Natural killer cell (primary cell): Measurements from ENCODE around the gene C1QB. TPM values are rescaled to one million over a fixed set of nuclear protein-coding genes. Genes with fewer than 3 reads are reported as not detected.

ENCODE experiments used
- ATAC-seq, 3 donors: fragments of 150-1000 bp in 2 of 3; fragments of 200-7000 bp in 1 of 3; cut with Tn5 transposase; 1 replicate in 1 of 3; 2 replicates in 2 of 3; pipeline ENCODE4 v1.10.0; 2021; ENCODE audit warnings: mild to moderate bottlenecking in 2 of 3, moderate library complexity in 2 of 3
- DNase-seq, 2 donors: peaks; one replicate each; pipeline versions ENCODE4 v3.0.0 to v3.0.0-alpha.2; 2013 to 2021; ENCODE audit warnings: mixed read lengths in 1 of 2
- H3K27ac ChIP-seq: one replicate; pipeline ENCODE4 v1.5.1; 2013; ENCODE audit warnings: mild to moderate bottlenecking, low read length
- H3K27me3 ChIP-seq: one replicate; pipeline ENCODE4 v1.6.1; 2013; ENCODE audit warnings: low read length; ENCODE audit not compliant: control insufficient read depth, insufficient read depth
- H3K36me3 ChIP-seq: one replicate; pipeline ENCODE4 v1.6.1; 2013; ENCODE audit warnings: low read length; ENCODE audit not compliant: control insufficient read depth, insufficient read depth
- H3K4me1 ChIP-seq: one replicate; pipeline ENCODE4 v1.6.1; 2013; ENCODE audit warnings: low read length; ENCODE audit not compliant: control insufficient read depth, insufficient read depth
- H3K4me3 ChIP-seq: one replicate; pipeline ENCODE4 v1.5.1; 2013; ENCODE audit warnings: low read length
- H3K9me3 ChIP-seq: one replicate; pipeline ENCODE4 v1.6.1; 2013; ENCODE audit warnings: low read length; ENCODE audit not compliant: control insufficient read depth, insufficient read depth
- H3K27ac Mint-ChIP-seq, 2 donors: one replicate each; pipeline ENCODE4 v1.8.0; 2022; ENCODE audit warnings: mild to moderate bottlenecking in 2 of 2, mixed read lengths in 2 of 2, moderate library complexity in 1 of 2
- H3K27me3 Mint-ChIP-seq, 2 donors: one replicate each; pipeline ENCODE4 v1.8.0; 2022; ENCODE audit warnings: low read depth in 2 of 2, mixed read lengths in 2 of 2
- H3K36me3 Mint-ChIP-seq: one replicate; pipeline ENCODE4 v1.8.0; 2022; ENCODE audit warnings: mixed read lengths
- H3K4me1 Mint-ChIP-seq, 2 donors: one replicate each; pipeline ENCODE4 v1.8.0; 2022; ENCODE audit warnings: mixed read lengths in 2 of 2
- H3K4me3 Mint-ChIP-seq: one replicate; pipeline ENCODE4 v1.8.0; 2022; ENCODE audit warnings: mild to moderate bottlenecking, moderate library complexity, mixed read lengths
- H3K9me3 Mint-ChIP-seq, 2 donors: one replicate each; pipeline ENCODE4 v1.8.0; 2022; ENCODE audit warnings: mixed read lengths in 2 of 2
- WGBS: methylation state at CpG from one replicate; pipeline ENCODE4 v1.1.7; 2013; ENCODE audit warnings: missing lambda C conversion rate; ENCODE audit not compliant: insufficient coverage; 5-methylcytosine and 5-hydroxymethylcytosine counted together
- intact Hi-C: fragments of 100-400 bp; cut with micrococcal nuclease; formaldehyde crosslinking; loops from one replicate; pipeline ENCODE4 v1.14.2; 2022
- total RNA-seq, 4 donors: library from RNA; stranded (reverse); fragments of 120-200 nt in 1 of 4; gene quantifications; one replicate each; pipeline versions ENCODE4 v1.2.3 to v1.2.4, GENCODE V29; 2013 to 2022
- TF ChIP-seq, protein P1 (sequence below): fragments of 200-600 bp; IDR thresholded peaks from one replicate; pipeline ENCODE4 v1.8.0; 2022; ENCODE audit warnings: antibody characterized with exemption

Gene C1QB
- total RNA-seq, 3 donors from 2014 or later (not counting 1 experiment from before 2014, with no cell fraction given): 0.70 to 1.3 TPM; not detected in 1

DNA sequence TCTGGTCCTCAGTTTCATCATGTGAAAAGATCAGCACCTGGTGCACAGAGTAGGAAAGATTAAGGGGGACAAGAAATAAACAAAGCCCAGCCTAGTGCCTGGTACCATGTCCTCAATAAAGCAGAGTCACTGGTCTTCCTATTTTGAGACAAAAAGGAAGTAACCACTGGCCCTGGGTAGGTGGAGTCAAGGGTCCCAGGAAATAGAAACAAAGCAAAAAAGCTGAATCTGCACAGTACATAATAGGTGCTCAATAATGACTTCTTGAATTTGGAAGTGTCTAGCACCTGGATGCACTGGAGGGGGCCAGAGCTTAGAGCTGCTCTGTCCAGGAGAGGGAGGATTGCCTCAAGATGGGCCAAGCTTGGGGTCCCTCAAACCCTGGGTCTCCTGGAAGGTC lies 55.7 kb downstream of the C1QB start:
- ATAC-seq: no peak
- intact Hi-C loops: loop anchor here (10.0 kb wide), 1 partner anchor 256 kb away; no protein-coding TSS in a partner anchor
- H3K4me1 ChIP-seq: peaks cover 10% of the 10 kb centered on the region
- no peak overlapping the region for H3K27ac ChIP-seq
- no peak for DNase-seq
- no peaks in the 10 kb centered on the region for H3K36me3 ChIP-seq
- peaks cover 42 to 47% of the 10 kb centered on the region in 2 donors for H3K27me3 Mint-ChIP-seq
- no peak overlapping the region for H3K4me3 Mint-ChIP-seq
- TF ChIP-seq, protein P1, sequence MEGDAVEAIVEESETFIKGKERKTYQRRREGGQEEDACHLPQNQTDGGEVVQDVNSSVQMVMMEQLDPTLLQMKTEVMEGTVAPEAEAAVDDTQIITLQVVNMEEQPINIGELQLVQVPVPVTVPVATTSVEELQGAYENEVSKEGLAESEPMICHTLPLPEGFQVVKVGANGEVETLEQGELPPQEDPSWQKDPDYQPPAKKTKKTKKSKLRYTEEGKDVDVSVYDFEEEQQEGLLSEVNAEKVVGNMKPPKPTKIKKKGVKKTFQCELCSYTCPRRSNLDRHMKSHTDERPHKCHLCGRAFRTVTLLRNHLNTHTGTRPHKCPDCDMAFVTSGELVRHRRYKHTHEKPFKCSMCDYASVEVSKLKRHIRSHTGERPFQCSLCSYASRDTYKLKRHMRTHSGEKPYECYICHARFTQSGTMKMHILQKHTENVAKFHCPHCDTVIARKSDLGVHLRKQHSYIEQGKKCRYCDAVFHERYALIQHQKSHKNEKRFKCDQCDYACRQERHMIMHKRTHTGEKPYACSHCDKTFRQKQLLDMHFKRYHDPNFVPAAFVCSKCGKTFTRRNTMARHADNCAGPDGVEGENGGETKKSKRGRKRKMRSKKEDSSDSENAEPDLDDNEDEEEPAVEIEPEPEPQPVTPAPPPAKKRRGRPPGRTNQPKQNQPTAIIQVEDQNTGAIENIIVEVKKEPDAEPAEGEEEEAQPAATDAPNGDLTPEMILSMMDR: no peak
- H3K27ac Mint-ChIP-seq: no peak overlapping the region
- no peak overlapping the region for H3K4me3 ChIP-seq
- H3K27me3 ChIP-seq: peaks cover 19% of the 10 kb centered on the region
- no peaks in the 10 kb centered on the region for H3K36me3 Mint-ChIP-seq
- no peaks in the 10 kb centered on the region for H3K9me3 Mint-ChIP-seq
- H3K9me3 ChIP-seq: no peaks in the 10 kb centered on the region
- H3K4me1 Mint-ChIP-seq: no peaks in the 10 kb centered on the region

DNA sequence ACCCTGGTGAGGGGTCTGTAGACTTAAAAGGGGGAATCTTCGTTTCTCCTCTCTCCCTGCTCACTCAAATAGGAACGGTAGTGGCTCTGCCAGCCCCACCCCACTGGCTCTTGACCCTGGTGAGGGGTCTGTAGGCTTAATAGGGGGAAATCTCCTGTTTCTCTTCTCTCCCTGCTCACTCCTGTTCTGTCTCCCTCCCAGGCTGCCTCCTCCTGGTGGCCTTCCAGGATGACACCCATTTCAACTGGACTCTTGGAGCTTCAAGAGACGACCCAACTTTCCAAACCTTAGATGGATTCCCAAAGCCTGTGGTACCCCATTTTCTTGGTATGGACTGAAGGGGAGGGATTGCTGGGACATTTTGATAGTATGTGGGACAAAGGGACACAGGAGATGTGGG lies 56.2 kb downstream of the C1QB start:
- H3K4me3 ChIP-seq: no peak overlapping the region
- H3K9me3 ChIP-seq: no peaks in the 10 kb centered on the region
- H3K4me1 ChIP-seq: peaks cover 10% of the 10 kb centered on the region
- no peak overlapping the region for H3K27ac ChIP-seq
- H3K36me3 ChIP-seq: no peaks in the 10 kb centered on the region
- Mint-ChIP-seq H3K4me3 (no peak overlapping the region), H3K9me3 (no peaks in the 10 kb centered on the region), H3K4me1 (no peaks in the 10 kb centered on the region), H3K27ac (no peak overlapping the region), H3K36me3 (no peaks in the 10 kb centered on the region), H3K27me3 (peaks cover 45 to 52% of the 10 kb centered on the region in 2 donors)
- ATAC-seq (no peak), DNase-seq (no peak)
- intact Hi-C loops: loop anchor here (10.0 kb wide), 1 partner anchor 256 kb away; no protein-coding TSS in a partner anchor
- TF ChIP-seq, protein P1: no peak
- peaks cover 19% of the 10 kb centered on the region for H3K27me3 ChIP-seq
- WGBS: 92% methylated on average over 1 of the region's 3 CpGs

DNA sequence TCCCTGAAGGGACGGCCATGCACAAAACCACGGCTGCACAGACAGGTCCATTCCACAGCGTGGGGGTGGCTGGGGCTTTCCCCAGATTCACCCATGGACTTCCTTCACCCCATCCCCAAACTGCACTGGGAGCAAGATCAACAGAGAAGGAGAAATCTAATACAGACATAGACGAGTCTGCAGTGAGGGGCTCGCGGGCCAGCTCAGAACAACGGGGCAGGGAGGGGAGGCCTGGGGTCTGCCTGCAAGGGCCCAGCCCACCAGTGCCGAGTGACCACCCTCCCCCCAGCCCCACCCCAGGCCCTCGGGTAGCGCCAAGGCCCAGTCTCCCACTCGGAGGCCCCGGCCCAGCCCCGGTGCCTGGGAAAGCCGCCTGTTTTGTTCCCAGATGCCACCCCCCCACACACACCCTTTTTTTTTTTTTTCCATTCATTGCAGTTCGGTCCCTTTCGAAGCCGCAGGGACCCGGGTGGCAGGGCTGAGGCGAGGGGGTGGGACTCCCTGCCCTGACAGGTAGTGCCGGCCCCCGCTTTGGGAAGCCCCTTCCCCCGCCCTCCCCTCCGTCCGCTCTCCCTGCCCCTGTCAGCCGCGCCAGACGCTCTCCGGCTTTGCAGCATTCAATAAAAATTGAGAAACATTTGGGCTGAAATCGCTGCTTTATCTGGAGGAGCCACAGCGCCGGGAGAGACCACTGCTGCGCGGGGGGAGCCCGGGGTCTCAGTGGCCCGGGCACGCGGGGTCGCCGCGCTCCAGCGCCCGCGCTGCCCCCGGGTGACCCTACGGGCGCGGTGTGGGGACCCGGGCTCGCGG lies 57.1 kb downstream of the C1QB start:
- DNase-seq: peak in 1 of 2 donors; percentile 31
- Mint-ChIP-seq H3K36me3 (no peaks in the 10 kb centered on the region), H3K27me3 (peaks cover 51 to 54% of the 10 kb centered on the region in 2 donors), H3K4me1 (no peaks in the 10 kb centered on the region), H3K4me3 (peak overlapping the region; percentile 70), H3K27ac (no peak overlapping the region), H3K9me3 (no peaks in the 10 kb centered on the region)
- TF ChIP-seq, protein P1: no peak
- peaks cover 10% of the 10 kb centered on the region for H3K4me1 ChIP-seq
- no peak overlapping the region for H3K4me3 ChIP-seq
- peak in 2 of 3 donors; percentile 15 to 18 for ATAC-seq
- H3K27me3 ChIP-seq: peaks cover 19% of the 10 kb centered on the region
- intact Hi-C loops: loop anchor here (10.0 kb wide), 1 partner anchor 255 kb away; no protein-coding TSS in a partner anchor
- no peaks in the 10 kb centered on the region for H3K9me3 ChIP-seq
- H3K27ac ChIP-seq: no peak overlapping the region
- 3% methylated on average over 50 of the region's 50 CpGs for WGBS
- no peaks in the 10 kb centered on the region for H3K36me3 ChIP-seq
